Osteoblast (primary cell): Measurements from ENCODE around the gene LRRC37B. TPM values are rescaled to one million over a fixed set of nuclear protein-coding genes. Genes with fewer than 3 reads are reported as not detected.
A peak's percentile ranks its signal among the peaks of the same experiment; 100 is the strongest.
"Not testable (repeated sequence)": the region's sequence is repeated elsewhere in the genome, so short reads cannot be mapped to it uniquely, and the experiment has no call there.

Experiments
- DNase-seq: peaks from one replicate; pipeline ENCODE4 v3.0.0; 2011; ENCODE audit warnings: low spot score, mixed read lengths; ENCODE audit not compliant: insufficient read length; ENCODE audit errors: missing footprints
- H2AFZ ChIP-seq: 2 replicates; pipeline ENCODE4 v1.6.0; 2011; ENCODE audit warnings: mild to moderate bottlenecking, low read length
- H3K27ac ChIP-seq: 2 replicates; pipeline ENCODE4 v1.5.1; 2011; ENCODE audit warnings: mild to moderate bottlenecking, low read depth, low read length, moderate library complexity
- H3K27me3 ChIP-seq: 2 replicates; pipeline ENCODE4 v1.6.0; 2012; ENCODE audit warnings: mild to moderate bottlenecking, control low read depth, inconsistent platforms, low read length, moderate library complexity; ENCODE audit not compliant: insufficient read depth
- H3K36me3 ChIP-seq: 2 replicates; pipeline ENCODE4 v1.5.1; 2011; ENCODE audit warnings: mild to moderate bottlenecking, low read length, control low read depth, moderate library complexity; ENCODE audit not compliant: insufficient read depth
- H3K4me1 ChIP-seq: 2 replicates; pipeline ENCODE4 v1.5.1; 2011; ENCODE audit warnings: mild to moderate bottlenecking, low read length, control low read depth, moderate library complexity; ENCODE audit not compliant: insufficient read depth
- H3K4me2 ChIP-seq: 2 replicates; pipeline ENCODE4 v1.6.0; 2011; ENCODE audit warnings: mild to moderate bottlenecking, low read length; ENCODE audit not compliant: insufficient read depth
- H3K4me3 ChIP-seq: fragments of 200-600 bp; sonication (generic); 3 replicates; pipeline ENCODE4 v1.5.1; 2012; ENCODE audit warnings: mild to moderate bottlenecking, low read length, inconsistent platforms; ENCODE audit not compliant: insufficient read depth
- H3K79me2 ChIP-seq: 2 replicates; pipeline ENCODE4 v1.6.0; 2012; ENCODE audit warnings: mild to moderate bottlenecking, low read length, control low read depth, inconsistent platforms; ENCODE audit not compliant: insufficient read depth
- H3K9me3 ChIP-seq: 2 replicates; pipeline ENCODE4 v1.5.1; 2011; ENCODE audit warnings: low read depth, low read length, control low read depth
- H4K20me1 ChIP-seq: 2 replicates; pipeline ENCODE4 v1.6.0; 2012; ENCODE audit warnings: mild to moderate bottlenecking, low read length, control low read depth; ENCODE audit not compliant: insufficient read depth
- total RNA-seq: library from RNA; depleted of rRNA; stranded (reverse); fragments of >200 nt; gene quantifications from 2 replicates; pipeline ENCODE4 v1.2.3, GENCODE V29; 2012
- TF ChIP-seq, protein P1 (sequence below): IDR thresholded peaks from 2 replicates; pipeline ENCODE4 v1.5.1; 2011; ENCODE audit warnings: mild to moderate bottlenecking, low read depth, low read length, moderate library complexity; ENCODE audit errors: extremely low read depth

Gene LRRC37B
- total RNA-seq, 1 donor: 17.0 TPM

- H4K20me1 ChIP-seq, H3K27me3 ChIP-seq, H3K36me3 ChIP-seq, H3K79me2 ChIP-seq, H3K4me3 ChIP-seq, H3K4me1 ChIP-seq, H2AFZ ChIP-seq, H3K9me3 ChIP-seq, DNase-seq, H3K27ac ChIP-seq, H3K4me2 ChIP-seq: not testable (repeated sequence)
These were observed 59.0 kb downstream of the LRRC37B start for GRCh38 chr17:32066123-32066680.

DNA sequence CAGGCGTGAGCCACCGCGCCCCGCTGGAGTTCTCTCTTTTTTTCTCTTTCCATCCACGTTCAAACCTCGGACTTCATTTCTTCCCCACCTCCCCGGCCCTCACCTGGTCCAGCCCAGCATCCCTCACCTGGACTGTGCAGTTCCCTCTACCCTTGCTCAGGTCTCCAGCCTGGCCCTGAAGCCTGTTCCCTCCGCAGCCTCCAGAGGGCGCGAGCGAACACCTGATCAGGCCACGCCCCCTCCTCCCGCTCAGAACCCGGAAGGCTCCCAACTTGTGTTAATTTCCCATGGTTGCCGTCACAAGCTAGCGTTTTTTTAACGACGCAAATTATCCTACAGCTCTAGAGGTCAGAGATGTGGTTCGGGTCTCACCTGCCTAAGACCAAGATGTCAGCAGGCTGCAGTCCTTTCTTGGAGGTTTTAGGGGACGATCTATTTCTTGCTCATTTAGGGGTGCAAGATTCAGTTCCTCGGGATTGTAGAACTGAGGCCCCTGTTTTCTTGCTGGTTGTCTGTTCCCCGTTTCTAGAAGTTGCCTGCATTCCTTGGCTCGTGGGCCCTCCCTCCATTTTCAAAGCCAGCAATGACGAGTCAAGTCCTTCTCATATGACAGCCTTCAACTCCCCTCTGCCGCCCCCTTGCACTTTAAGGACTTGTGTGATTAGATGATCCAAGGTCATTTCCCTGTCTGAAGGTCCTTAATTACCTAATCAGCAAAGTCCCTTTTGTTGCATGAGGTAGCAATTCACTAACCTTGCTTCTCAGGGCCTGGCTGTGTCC, 59.9 kb downstream of the LRRC37B start:
- not testable (repeated sequence) for H3K9me3 ChIP-seq, DNase-seq, H3K27me3 ChIP-seq, H3K4me3 ChIP-seq, H4K20me1 ChIP-seq, H3K27ac ChIP-seq, H3K79me2 ChIP-seq, H3K4me1 ChIP-seq, H3K36me3 ChIP-seq
- Histone ChIP-seq H3K4me2 (peak overlapping the region; percentile 55), H2AFZ (peak overlapping the region; percentile 41)
- TF ChIP-seq, protein P1, sequence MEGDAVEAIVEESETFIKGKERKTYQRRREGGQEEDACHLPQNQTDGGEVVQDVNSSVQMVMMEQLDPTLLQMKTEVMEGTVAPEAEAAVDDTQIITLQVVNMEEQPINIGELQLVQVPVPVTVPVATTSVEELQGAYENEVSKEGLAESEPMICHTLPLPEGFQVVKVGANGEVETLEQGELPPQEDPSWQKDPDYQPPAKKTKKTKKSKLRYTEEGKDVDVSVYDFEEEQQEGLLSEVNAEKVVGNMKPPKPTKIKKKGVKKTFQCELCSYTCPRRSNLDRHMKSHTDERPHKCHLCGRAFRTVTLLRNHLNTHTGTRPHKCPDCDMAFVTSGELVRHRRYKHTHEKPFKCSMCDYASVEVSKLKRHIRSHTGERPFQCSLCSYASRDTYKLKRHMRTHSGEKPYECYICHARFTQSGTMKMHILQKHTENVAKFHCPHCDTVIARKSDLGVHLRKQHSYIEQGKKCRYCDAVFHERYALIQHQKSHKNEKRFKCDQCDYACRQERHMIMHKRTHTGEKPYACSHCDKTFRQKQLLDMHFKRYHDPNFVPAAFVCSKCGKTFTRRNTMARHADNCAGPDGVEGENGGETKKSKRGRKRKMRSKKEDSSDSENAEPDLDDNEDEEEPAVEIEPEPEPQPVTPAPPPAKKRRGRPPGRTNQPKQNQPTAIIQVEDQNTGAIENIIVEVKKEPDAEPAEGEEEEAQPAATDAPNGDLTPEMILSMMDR: peak; percentile 20

GRCh38 chr17:32069067-32069466, 61.9 kb downstream of the LRRC37B start:
- not testable (repeated sequence) for H3K4me3 ChIP-seq, H3K9me3 ChIP-seq, H3K36me3 ChIP-seq, H4K20me1 ChIP-seq, H3K79me2 ChIP-seq, DNase-seq, H3K27me3 ChIP-seq, H3K4me1 ChIP-seq, H2AFZ ChIP-seq, H3K4me2 ChIP-seq, H3K27ac ChIP-seq

DNA sequence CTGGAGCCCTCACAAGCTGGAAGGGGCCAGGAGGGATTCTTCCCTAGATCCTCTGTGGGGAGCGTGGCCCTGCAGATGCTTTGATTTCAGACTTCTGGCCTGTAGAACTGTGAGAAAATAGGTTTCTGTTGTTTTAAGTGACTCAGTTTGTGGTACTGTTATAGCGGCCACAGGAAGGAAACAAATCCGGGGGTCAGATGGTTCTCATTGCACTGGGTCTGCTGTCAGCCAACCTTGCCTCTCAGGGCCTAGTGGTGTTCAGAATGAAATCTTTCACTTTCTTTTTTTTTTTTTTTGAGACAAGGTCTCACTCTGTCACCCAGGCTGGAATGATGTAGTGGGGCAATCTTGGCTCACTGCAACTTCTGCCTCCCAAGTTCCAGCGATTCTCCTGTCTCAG, 64.8 kb downstream of the LRRC37B start:
- not testable (repeated sequence) for H3K4me3 ChIP-seq, H3K36me3 ChIP-seq, H3K79me2 ChIP-seq, DNase-seq, H3K4me2 ChIP-seq, H3K9me3 ChIP-seq, H4K20me1 ChIP-seq, H3K27me3 ChIP-seq, H3K4me1 ChIP-seq, H3K27ac ChIP-seq
- peak overlapping the region; percentile 51 for H2AFZ ChIP-seq

DNA sequence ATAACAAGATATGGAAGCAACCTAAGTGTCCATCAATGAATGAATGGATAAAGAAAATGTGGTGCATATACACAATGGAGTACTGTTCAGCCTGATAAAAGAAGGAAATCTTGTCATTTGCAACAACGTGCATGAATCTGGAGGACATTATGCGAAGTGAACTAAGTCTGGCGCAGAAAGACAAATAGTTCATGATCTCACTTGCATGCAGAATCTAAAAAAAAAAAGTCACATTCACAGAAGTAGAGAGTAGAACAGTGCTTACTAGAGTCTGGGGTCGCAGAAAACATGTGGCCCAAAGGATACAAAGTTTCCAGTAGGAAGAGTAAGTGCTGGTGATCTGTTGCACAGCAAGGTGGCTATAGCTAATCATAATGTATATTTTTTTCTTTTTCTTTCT, 65.9 kb downstream of the LRRC37B start:
- not testable (repeated sequence) for H3K4me2 ChIP-seq, H2AFZ ChIP-seq, H4K20me1 ChIP-seq, H3K27me3 ChIP-seq, H3K4me3 ChIP-seq, H3K4me1 ChIP-seq, H3K27ac ChIP-seq, H3K79me2 ChIP-seq, DNase-seq, H3K9me3 ChIP-seq, H3K36me3 ChIP-seq

- not testable (repeated sequence) for H3K79me2 ChIP-seq, H3K27ac ChIP-seq, H3K9me3 ChIP-seq, H4K20me1 ChIP-seq, H3K36me3 ChIP-seq, H3K4me1 ChIP-seq, H3K27me3 ChIP-seq, H3K4me3 ChIP-seq
- DNase-seq: peak; percentile 70
- peak overlapping the region; percentile 84 for H2AFZ ChIP-seq
- H3K4me2 ChIP-seq: peak overlapping the region; percentile 65
These were observed 72.6 kb downstream of the LRRC37B start for GRCh38 chr17:32079753-32080152.

DNA sequence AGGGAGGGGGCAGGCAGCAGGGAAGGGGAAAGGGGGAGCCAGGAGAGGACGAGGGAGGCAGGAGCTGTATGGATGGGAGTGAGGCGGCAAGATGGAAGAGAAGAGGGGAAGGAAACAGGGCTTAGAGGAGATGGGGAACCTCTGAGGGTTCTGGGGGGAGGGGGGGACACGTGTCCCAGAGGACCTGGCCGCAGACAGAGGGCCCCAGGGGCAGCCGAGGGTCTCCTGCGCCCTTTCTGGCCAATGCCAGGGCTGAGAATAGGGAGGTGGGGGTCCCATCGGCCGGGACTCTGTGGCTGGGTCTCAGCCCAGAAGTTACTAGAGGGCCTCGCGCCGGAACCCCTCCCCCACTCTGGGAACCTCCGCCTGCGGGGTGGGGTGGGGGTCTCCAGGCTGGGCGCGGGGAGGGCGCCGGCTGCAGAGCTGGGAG, 76.4 kb downstream of the LRRC37B start:
- H3K79me2 ChIP-seq, H3K36me3 ChIP-seq, H3K4me1 ChIP-seq, H3K9me3 ChIP-seq, H3K27me3 ChIP-seq, H3K27ac ChIP-seq, H4K20me1 ChIP-seq: not testable (repeated sequence)
- peak; percentile 53 for DNase-seq
- H3K4me2 ChIP-seq: peak overlapping the region; percentile 69
- H2AFZ ChIP-seq: peak overlapping the region; percentile 47
- H3K4me3 ChIP-seq: peak overlapping the region; percentile 63
